Activated naive CD4-positive, alpha-beta T cell treated with anti-CD3 and anti-CD28 coated beads, Interleukin-2, amount 50 U/mL, for 72 hours (primary cell): Measurements from ENCODE around the gene UBE2M. TPM values are rescaled to one million over a fixed set of nuclear protein-coding genes. Genes with fewer than 3 reads are reported as not detected.
"Not testable (repeated sequence)": the region's sequence is repeated elsewhere in the genome, so short reads cannot be mapped to it uniquely, and the experiment has no call there.

Source experiments
- ATAC-seq, 2 donors: fragments of 150-1000 bp; cut with Tn5 transposase; 2 replicates each; pipeline ENCODE4 v1.10.0; 2021; ENCODE audit warnings: mild to moderate bottlenecking in 2 of 2, moderate library complexity in 2 of 2
- DNase-seq, 2 donors: peaks; one replicate each; pipeline ENCODE4 v3.0.0; 2021 to 2022; ENCODE audit warnings: low spot score in 2 of 2
- H3K27ac Mint-ChIP-seq, 2 donors: one replicate each; pipeline ENCODE4 v1.8.0; 2022; ENCODE audit warnings: mild to moderate bottlenecking in 2 of 2, mixed read lengths in 2 of 2
- H3K36me3 Mint-ChIP-seq, 2 donors: one replicate each; pipeline ENCODE4 v1.8.0; 2022; ENCODE audit warnings: mixed read lengths in 2 of 2
- H3K9me3 Mint-ChIP-seq, 2 donors: one replicate each; pipeline ENCODE4 v1.8.0; 2022; ENCODE audit warnings: mixed read lengths in 2 of 2
- total RNA-seq, 2 donors: library from RNA; stranded (reverse); gene quantifications; one replicate each; pipeline ENCODE4 v1.2.3, GENCODE V29; 2022

The UBE2M gene
- 100 to 1,000 TPM; 121 to 123 TPM for total RNA-seq

GRCh38 chr19:58558066-58558622, at the start of gene UBE2M:
Gene UBE2M, minus strand, starts transcription at chr19:58558611. Its CDS starts 230 bp downstream, at chr19:58558381.
- Mint-ChIP-seq H3K9me3 (no peaks in the 10 kb centered on the region), H3K27ac (peak within 1 kb of the TSS; percentile 98 to 100), H3K36me3 (peaks cover 47 to 68% of the 10 kb centered on the region in 2 donors)
- peak in 1 of 2 donors; percentile 67 for DNase-seq
- ATAC-seq: peak in 1 of 2 donors; percentile 11

GRCh38 chr19:58607213-58607612, 48.8 kb upstream of the UBE2M start:
- not testable (repeated sequence) for H3K9me3 Mint-ChIP-seq, H3K36me3 Mint-ChIP-seq, H3K27ac Mint-ChIP-seq, DNase-seq, ATAC-seq

- not testable (repeated sequence) for H3K9me3 Mint-ChIP-seq, H3K27ac Mint-ChIP-seq, H3K36me3 Mint-ChIP-seq, DNase-seq, ATAC-seq
These were observed 48.0 kb upstream of the UBE2M start for GRCh38 chr19:58606251-58606896.

GRCh38 chr19:58586133-58586765, 27.8 kb upstream of the UBE2M start:
- H3K9me3 Mint-ChIP-seq: no peaks in the 10 kb centered on the region
- peaks cover 10 to 13% of the 10 kb centered on the region in 2 donors for H3K36me3 Mint-ChIP-seq
- peak in 1 of 2 donors; percentile 51 for DNase-seq
- no peak overlapping the region for H3K27ac Mint-ChIP-seq
- ATAC-seq: no peak

GRCh38 chr19:58585442-58586132, 27.2 kb upstream of the UBE2M start:
- peaks cover 12 to 15% of the 10 kb centered on the region in 2 donors for H3K36me3 Mint-ChIP-seq
- DNase-seq (no peak), ATAC-seq (no peak)
- peak overlapping the region in 1 of 2 donors; percentile 51 for H3K27ac Mint-ChIP-seq
- H3K9me3 Mint-ChIP-seq: no peaks in the 10 kb centered on the region

- Mint-ChIP-seq H3K27ac (peak overlapping the region in 1 of 2 donors; percentile 51), H3K9me3 (no peaks in the 10 kb centered on the region), H3K36me3 (peaks cover 12 to 15% of the 10 kb centered on the region in 2 donors)
- ATAC-seq (no peak), DNase-seq (no peak)
These were observed 26.4 kb upstream of the UBE2M start for GRCh38 chr19:58584498-58585441.

GRCh38 chr19:58582985-58583384, 24.6 kb upstream of the UBE2M start:
- DNase-seq (no peak), ATAC-seq (no peak)
- Mint-ChIP-seq H3K36me3 (peaks cover 12 to 15% of the 10 kb centered on the region in 2 donors), H3K27ac (peak overlapping the region in 1 of 2 donors; percentile 39), H3K9me3 (no peaks in the 10 kb centered on the region)

- Mint-ChIP-seq H3K27ac (peak overlapping the region; percentile 47 to 79), H3K36me3 (peaks cover 12 to 15% of the 10 kb centered on the region in 2 donors), H3K9me3 (no peaks in the 10 kb centered on the region)
- peak; percentile 89 to 95 for DNase-seq
- ATAC-seq: peak; percentile 90 to 91
These were observed 23.1 kb upstream of the UBE2M start for GRCh38 chr19:58581227-58582141.

GRCh38 chr19:58579473-58580142, 21.2 kb upstream of the UBE2M start:
- no peak for DNase-seq
- no peak for ATAC-seq
- H3K27ac Mint-ChIP-seq: peak overlapping the region in 1 of 2 donors; percentile 47
- H3K36me3 Mint-ChIP-seq: peaks cover 12 to 15% of the 10 kb centered on the region in 2 donors
- H3K9me3 Mint-ChIP-seq: no peaks in the 10 kb centered on the region

GRCh38 chr19:58578012-58578925, 19.9 kb upstream of the UBE2M start:
- Mint-ChIP-seq H3K27ac (peak overlapping the region; percentile 70 to 83), H3K36me3 (peaks cover 12 to 13% of the 10 kb centered on the region in 2 donors), H3K9me3 (no peaks in the 10 kb centered on the region)
- ATAC-seq: peak in 1 of 2 donors; percentile 13
- peak in 1 of 2 donors; percentile 56 for DNase-seq

GRCh38 chr19:58577581-58577980, 19.2 kb upstream of the UBE2M start:
- H3K27ac Mint-ChIP-seq: peak overlapping the region; percentile 60 to 70
- peak in 1 of 2 donors; percentile 44 for DNase-seq
- ATAC-seq: not testable (repeated sequence)

GRCh38 chr19:58575183-58576041, 17.0 kb upstream of the UBE2M start:
- Mint-ChIP-seq H3K36me3 (peaks cover 4% of the 10 kb centered on the region in 2 donors), H3K9me3 (no peaks in the 10 kb centered on the region), H3K27ac (peak overlapping the region; percentile 98 to 100)
- DNase-seq: peak; percentile 81 to 88
- ATAC-seq: peak; percentile 51 to 55

More at GRCh38 chr19:58577581-58577980, 19.2 kb upstream of the UBE2M start:
- not testable (repeated sequence) for H3K36me3 Mint-ChIP-seq, H3K9me3 Mint-ChIP-seq

- Mint-ChIP-seq H3K27ac (peak overlapping the region; percentile 98 to 100), H3K36me3 (peaks cover 4% of the 10 kb centered on the region in 2 donors), H3K9me3 (no peaks in the 10 kb centered on the region)
- ATAC-seq: no peak
- no peak for DNase-seq
These were observed 15.3 kb upstream of the UBE2M start for GRCh38 chr19:58573658-58574164.
